ENCODE results near the gene RDM1. TPM values are rescaled to one million over a fixed set of nuclear protein-coding genes. Genes with fewer than 3 reads are reported as not detected.

The RDM1 gene
- total RNA-seq, 2 donors from 2014 or later = not detected

DNA sequence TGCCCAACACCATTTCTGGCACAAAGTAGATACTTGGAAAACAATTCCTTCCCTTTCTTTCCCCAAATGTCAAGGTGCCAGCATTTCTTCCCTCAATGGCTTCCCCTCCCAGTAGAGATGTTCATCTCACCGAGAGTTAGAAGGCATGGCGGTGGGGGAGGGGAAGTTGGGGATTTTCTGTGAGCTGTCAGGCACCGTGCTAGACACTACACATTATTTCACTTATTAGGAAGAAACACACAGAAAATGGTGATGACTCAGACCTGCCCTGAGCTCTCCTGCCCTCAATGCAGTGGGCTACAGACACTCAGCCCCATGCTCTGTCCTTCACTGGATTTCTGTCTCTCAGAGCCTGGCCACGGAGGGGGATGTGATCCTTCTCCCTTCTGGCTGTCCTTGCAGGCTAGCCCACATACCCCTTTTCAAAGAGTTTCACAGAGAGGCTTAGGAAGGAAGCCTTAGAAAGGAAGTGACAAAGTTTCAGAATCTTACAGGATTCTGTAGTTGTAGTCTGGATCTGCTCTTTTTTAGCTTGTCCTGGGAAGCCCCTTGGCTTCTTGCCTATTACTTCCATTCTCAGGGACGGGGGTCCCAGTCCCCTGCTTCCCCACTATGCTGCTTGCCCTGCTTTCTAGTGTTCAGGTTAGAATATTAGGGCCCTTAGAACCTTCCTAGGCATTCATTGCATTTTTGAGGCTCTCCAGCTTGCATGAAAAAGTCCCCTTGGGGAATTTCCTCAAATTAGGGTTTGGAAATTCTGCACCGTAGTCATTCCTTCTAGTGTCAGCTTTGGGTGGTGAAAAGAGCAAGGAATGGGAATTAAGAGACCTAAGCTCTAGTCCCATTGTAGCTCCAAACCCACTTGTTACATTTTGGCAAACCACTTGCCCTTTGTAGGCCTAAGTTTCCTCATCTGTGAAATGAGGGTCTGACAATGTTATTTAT lies 38.2 kb downstream of the RDM1 start:
- H3K4me3 ChIP-seq = no peak overlapping the region
- H3K27ac ChIP-seq = no peak overlapping the region
- H3K27me3 ChIP-seq (replicated peaks; ENCODE audit: insufficient read depth) = no peaks in the 10 kb centered on the region
- no peaks in the 10 kb centered on the region for H3K36me3 ChIP-seq
- H3K4me1 ChIP-seq (ENCODE audit: control insufficient read depth in 1 of 2, low read depth in 2 of 2) = peaks cover 6 to 8% of the 10 kb centered on the region in 2 donors
- DNase-seq (ENCODE audit: low spot score) (no peak), ATAC-seq (ENCODE audit: insufficient number of reproducible peaks, low FRiP score, low read depth) (no peak)
- H3K9me3 ChIP-seq = no peaks in the 10 kb centered on the region
- TF ChIP-seq, protein P1, sequence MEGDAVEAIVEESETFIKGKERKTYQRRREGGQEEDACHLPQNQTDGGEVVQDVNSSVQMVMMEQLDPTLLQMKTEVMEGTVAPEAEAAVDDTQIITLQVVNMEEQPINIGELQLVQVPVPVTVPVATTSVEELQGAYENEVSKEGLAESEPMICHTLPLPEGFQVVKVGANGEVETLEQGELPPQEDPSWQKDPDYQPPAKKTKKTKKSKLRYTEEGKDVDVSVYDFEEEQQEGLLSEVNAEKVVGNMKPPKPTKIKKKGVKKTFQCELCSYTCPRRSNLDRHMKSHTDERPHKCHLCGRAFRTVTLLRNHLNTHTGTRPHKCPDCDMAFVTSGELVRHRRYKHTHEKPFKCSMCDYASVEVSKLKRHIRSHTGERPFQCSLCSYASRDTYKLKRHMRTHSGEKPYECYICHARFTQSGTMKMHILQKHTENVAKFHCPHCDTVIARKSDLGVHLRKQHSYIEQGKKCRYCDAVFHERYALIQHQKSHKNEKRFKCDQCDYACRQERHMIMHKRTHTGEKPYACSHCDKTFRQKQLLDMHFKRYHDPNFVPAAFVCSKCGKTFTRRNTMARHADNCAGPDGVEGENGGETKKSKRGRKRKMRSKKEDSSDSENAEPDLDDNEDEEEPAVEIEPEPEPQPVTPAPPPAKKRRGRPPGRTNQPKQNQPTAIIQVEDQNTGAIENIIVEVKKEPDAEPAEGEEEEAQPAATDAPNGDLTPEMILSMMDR (IDR thresholded peaks at IDR 0.05) = no peak

DNA sequence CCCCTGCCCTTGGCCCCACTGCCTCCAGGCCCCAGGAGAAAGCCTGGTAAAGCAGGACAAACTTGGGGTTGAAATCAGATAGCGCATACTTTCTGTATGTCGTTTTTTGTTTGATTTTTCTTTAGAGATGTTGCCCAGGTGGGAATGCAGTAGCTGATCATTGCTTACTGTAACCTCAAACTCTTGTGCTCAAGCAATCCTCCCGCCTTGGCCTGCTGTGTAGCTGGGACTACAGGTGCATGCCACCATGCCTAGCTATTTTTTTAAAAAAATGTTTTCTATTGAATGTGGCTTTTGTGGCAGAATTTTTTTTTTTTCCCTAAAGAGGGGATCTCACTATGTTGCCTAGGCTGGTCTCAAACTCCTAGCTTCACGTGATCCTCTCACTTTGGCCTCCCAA lies 39.3 kb downstream of the RDM1 start:
- Histone ChIP-seq H3K27me3 (replicated peaks; ENCODE audit: insufficient read depth) (no peaks in the 10 kb centered on the region), H3K4me3 (no peak overlapping the region), H3K36me3 (no peaks in the 10 kb centered on the region), H3K27ac (no peak overlapping the region), H3K9me3 (no peaks in the 10 kb centered on the region), H3K4me1 (ENCODE audit: control insufficient read depth in 1 of 2, low read depth in 2 of 2) (peaks cover 6 to 8% of the 10 kb centered on the region in 2 donors)
- DNase-seq (ENCODE audit: low spot score) = no peak
- TF ChIP-seq, protein P1 (IDR thresholded peaks at IDR 0.05) = no peak
- no peak for ATAC-seq (ENCODE audit: insufficient number of reproducible peaks, low FRiP score, low read depth)

DNA sequence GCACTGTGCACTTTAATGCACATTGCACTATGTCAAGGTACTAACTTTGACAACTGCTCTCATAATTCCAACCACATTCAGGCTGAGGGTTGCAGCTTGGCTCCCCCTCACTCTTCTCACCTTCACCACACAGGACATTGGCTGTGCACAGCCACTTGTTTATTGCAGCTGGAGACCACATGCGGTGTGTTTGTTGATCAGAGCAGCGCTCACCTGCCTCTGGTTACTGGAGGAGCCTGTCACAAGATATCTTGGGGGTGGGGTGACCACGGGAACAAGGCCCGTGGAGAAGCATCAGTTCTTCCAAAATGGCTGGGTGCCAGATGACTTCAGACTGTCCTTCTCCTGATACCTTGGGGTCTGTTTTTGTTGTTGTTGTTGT lies 39.8 kb downstream of the RDM1 start:
- DNase-seq (ENCODE audit: low spot score) (no peak), ATAC-seq (ENCODE audit: insufficient number of reproducible peaks, low FRiP score, low read depth) (no peak)
- Histone ChIP-seq H3K27ac (no peak overlapping the region), H3K4me1 (ENCODE audit: control insufficient read depth in 1 of 2, low read depth in 2 of 2) (peaks cover 6 to 8% of the 10 kb centered on the region in 2 donors), H3K9me3 (no peaks in the 10 kb centered on the region), H3K27me3 (replicated peaks; ENCODE audit: insufficient read depth) (no peaks in the 10 kb centered on the region), H3K4me3 (no peak overlapping the region), H3K36me3 (no peaks in the 10 kb centered on the region)
- TF ChIP-seq, protein P1 (IDR thresholded peaks at IDR 0.05) = no peak

DNA sequence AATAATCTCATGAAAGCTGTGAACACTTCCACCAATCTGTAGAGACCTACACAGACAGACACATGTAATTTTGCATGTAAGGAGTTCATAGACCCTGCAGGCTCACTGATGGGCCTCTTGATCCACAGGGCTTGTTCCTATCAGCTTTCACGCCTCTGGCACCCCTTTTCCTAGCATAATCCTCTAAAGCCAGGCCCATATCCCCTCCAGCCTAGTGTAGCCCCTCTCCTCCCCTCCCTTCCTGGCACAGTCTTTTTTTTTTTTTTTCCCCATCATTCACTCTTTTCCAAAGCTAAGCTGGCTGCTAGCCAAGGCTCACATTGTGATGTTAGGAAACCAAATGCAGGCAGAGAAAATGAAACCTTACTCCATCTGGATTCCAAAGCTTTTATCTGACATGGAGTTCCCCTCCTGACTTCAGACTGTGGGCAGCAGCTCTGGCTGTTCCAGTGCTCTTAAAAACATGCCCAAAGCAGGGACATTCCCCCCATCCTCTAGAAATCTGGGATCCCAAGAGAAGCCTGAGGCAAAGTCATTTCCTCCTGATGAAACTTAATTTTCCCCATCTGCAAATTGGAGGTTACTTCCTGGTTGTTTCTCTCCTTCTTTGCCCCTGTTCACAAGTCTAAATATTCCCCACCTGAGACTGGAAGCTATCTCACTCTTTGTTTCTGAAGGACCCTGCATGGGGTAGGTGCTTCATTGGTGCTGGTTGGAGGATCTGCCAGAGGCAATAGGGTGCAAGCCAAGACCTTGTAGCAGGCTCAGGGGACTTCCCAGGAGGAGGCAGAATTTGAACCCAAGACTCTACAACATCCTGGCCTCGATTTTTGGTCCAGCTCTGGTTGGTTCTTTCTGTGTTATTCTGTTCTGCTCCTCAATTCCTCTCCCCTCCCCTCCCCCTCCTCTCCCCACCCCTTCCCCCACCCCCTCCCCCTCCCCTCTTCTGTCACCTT lies 40.5 kb downstream of the RDM1 start:
- no peak for DNase-seq (ENCODE audit: low spot score)
- Histone ChIP-seq H3K27ac (no peak overlapping the region), H3K4me1 (ENCODE audit: control insufficient read depth in 1 of 2, low read depth in 2 of 2) (peaks cover 6 to 8% of the 10 kb centered on the region in 2 donors), H3K36me3 (no peaks in the 10 kb centered on the region), H3K4me3 (no peak overlapping the region), H3K27me3 (replicated peaks; ENCODE audit: insufficient read depth) (no peaks in the 10 kb centered on the region), H3K9me3 (no peaks in the 10 kb centered on the region)
- TF ChIP-seq, protein P1 (IDR thresholded peaks at IDR 0.05) = no peak
- ATAC-seq (ENCODE audit: insufficient number of reproducible peaks, low FRiP score, low read depth) = no peak

DNA sequence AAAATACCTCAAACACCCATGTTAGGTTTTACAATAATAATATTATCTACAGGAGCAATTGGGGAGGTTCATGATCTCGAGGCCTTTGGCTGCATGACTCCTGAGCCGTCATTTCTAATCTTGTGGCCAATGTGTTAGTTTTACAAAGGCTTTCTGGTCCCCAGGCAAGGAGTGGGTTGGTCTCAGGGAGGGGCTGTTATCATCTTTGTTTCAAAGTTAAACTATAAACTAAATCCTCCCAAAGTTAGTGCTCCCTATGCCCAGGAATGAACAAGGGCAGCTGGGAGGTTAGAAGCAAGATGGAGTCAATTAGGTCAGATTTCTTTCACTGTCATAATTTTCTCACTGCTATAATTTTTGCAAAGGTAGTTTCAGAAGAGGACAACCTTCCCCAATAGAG lies 41.3 kb downstream of the RDM1 start:
- TF ChIP-seq, protein P1 (IDR thresholded peaks at IDR 0.05) = no peak
- H3K9me3 ChIP-seq = no peaks in the 10 kb centered on the region
- H3K27ac ChIP-seq = no peak overlapping the region
- H3K4me3 ChIP-seq = no peak overlapping the region
- peaks cover 6 to 8% of the 10 kb centered on the region in 2 donors for H3K4me1 ChIP-seq (ENCODE audit: control insufficient read depth in 1 of 2, low read depth in 2 of 2)
- DNase-seq (ENCODE audit: low spot score) (no peak), ATAC-seq (ENCODE audit: insufficient number of reproducible peaks, low FRiP score, low read depth) (no peak)
- H3K36me3 ChIP-seq = no peaks in the 10 kb centered on the region
- no peaks in the 10 kb centered on the region for H3K27me3 ChIP-seq (replicated peaks; ENCODE audit: insufficient read depth)
